WI38 (cell line): Measurements from ENCODE around the gene NUDCD3.

Source experiments
- H3K4me3 ChIP-seq: 2 replicates; pipeline ENCODE4 v1.5.1; 2011; ENCODE audit warnings: low read depth, mild to moderate bottlenecking, control low read depth, low read length
- CTCF ChIP-seq: IDR thresholded peaks from 2 replicates; pipeline ENCODE4 v1.5.1; 2012; ENCODE audit warnings: low read depth, mild to moderate bottlenecking, control low read depth, low read length

Gene NUDCD3

GRCh38 chr7:44380831-44381493 is 109.5 kb downstream of the NUDCD3 start:
- no peak for TF ChIP-seq CTCF
- H3K4me3 ChIP-seq: no peak overlapping the region

- H3K4me3 ChIP-seq: no peak overlapping the region
- TF ChIP-seq CTCF: no peak
These were observed 110.1 kb downstream of the NUDCD3 start for GRCh38 chr7:44380189-44380830.

- H3K4me3 ChIP-seq: no peak overlapping the region
These were observed 110.9 kb downstream of the NUDCD3 start for GRCh38 chr7:44379366-44380188.

GRCh38 chr7:44378744-44379143 is 111.7 kb downstream of the NUDCD3 start:
- no peak for TF ChIP-seq CTCF
- no peak overlapping the region for H3K4me3 ChIP-seq

More at GRCh38 chr7:44379366-44380188, 110.9 kb downstream of the NUDCD3 start:
- TF ChIP-seq CTCF: no peak

GRCh38 chr7:44377681-44378421 is 112.6 kb downstream of the NUDCD3 start:
- no peak overlapping the region for H3K4me3 ChIP-seq
- TF ChIP-seq CTCF: no peak

- no peak overlapping the region for H3K4me3 ChIP-seq
- TF ChIP-seq CTCF: no peak
These were observed 113.4 kb downstream of the NUDCD3 start for GRCh38 chr7:44377134-44377463.
